ENCODE results near the gene DHRS4L2.
"Not testable (repeated sequence)": the region's sequence is repeated elsewhere in the genome, so short reads cannot be mapped to it uniquely, and the experiment has no call there.

The DHRS4L2 gene

DNA sequence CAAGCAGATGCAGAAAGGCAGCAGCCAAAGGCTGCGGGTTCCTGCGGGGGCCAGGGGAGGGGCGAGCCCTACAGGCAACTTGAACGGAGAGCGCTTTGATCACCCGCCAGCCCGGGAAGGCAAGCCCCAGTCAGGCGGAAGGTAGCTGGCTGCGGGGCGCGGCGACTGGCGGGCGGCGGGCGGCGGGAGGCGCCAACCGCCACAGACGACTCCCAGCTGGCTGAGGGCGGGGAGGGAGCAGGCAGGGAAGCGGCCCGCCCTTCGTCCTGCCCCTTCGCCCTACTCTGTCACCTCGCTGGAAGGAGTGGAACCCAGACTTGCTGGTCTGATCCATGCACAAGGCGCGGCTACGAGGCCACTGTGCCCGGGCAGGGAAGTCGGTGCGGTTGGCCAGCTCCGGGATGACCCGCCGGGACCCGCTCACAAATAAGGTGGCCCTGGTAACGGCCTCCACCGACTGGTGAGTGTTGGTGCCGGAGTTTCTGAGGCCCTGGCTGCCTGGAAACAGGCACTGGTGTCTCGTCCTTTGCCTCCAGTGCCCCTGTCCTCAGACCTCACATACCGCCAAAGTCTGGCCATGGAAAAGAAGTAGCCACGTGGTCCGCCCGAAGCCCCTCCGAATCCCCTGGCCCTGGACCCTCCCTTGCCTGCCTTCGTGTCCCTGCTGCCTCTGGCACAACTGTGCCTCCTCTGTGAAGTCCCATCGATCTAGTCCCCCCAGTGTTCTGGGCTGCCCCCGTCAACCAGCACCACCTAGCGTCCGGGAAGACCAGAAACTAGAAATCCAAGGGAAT lies 47.6 kb downstream of the DHRS4L2 start:
- H3K79me2 ChIP-seq (ENCODE audit: low read length) = no peaks in the 10 kb centered on the region
- H3K4me3 ChIP-seq (ENCODE audit: low read length) = peak overlapping the region; percentile 57
- H3K4me1 ChIP-seq (ENCODE audit: low read length) = no peaks in the 10 kb centered on the region
- no peaks in the 10 kb centered on the region for H3K27me3 ChIP-seq (replicated peaks; ENCODE audit: insufficient read depth, low read length)
- H3K9me3 ChIP-seq (replicated peaks; ENCODE audit: insufficient read depth, low read length) = no peaks in the 10 kb centered on the region
- peak; percentile 61 for DNase-seq
- peak overlapping the region; percentile 44; the same call in 1 of the 2 replicates for H3K9ac ChIP-seq (ENCODE audit: low read length)
- H3K9me2 ChIP-seq (replicated peaks; ENCODE audit: insufficient read depth, low read length) = no peaks in the 10 kb centered on the region
- no peaks in the 10 kb centered on the region for H3F3A ChIP-seq (ENCODE audit: insufficient read depth, low read length)
- no peaks in the 10 kb centered on the region for H4K20me1 ChIP-seq (ENCODE audit: insufficient read depth, low read length)
- H2AFZ ChIP-seq (ENCODE audit: low read length) = peak overlapping the region; percentile 65; the same call in 1 of the 2 replicates
- peak overlapping the region; percentile 57; the same call in 1 of the 2 replicates for H3K4me2 ChIP-seq (ENCODE audit: low read depth, low read length)
- no peak for TF ChIP-seq EZH2 (optimal IDR thresholded peaks at IDR 0.05; ENCODE audit: low read depth, low read length)
- TF ChIP-seq CTCF (IDR thresholded peaks at IDR 0.05; ENCODE audit: low read length) = peak; percentile 50
- no peak for TF ChIP-seq EZH2phosphoT487 (IDR thresholded peaks at IDR 0.05; ENCODE audit: low read length)
- H3K27ac ChIP-seq (ENCODE audit: low read length) = peak overlapping the region; percentile 35; the same call in 1 of the 2 replicates
- H3K36me3 ChIP-seq (replicated peaks; ENCODE audit: insufficient read depth, low read length) = no peaks in the 10 kb centered on the region

GRCh38 chr14:24036963-24037657 lies 48.4 kb downstream of the DHRS4L2 start:
- not testable (repeated sequence) for DNase-seq; H3K27me3 ChIP-seq (replicated peaks; ENCODE audit: insufficient read depth, low read length); H2AFZ ChIP-seq (ENCODE audit: low read length); H3K9me3 ChIP-seq (replicated peaks; ENCODE audit: insufficient read depth, low read length); H3K79me2 ChIP-seq (ENCODE audit: low read length); H3K36me3 ChIP-seq (replicated peaks; ENCODE audit: insufficient read depth, low read length); H3K9me2 ChIP-seq (replicated peaks; ENCODE audit: insufficient read depth, low read length); H3F3A ChIP-seq (ENCODE audit: insufficient read depth, low read length); H4K20me1 ChIP-seq (ENCODE audit: insufficient read depth, low read length); H3K4me1 ChIP-seq (ENCODE audit: low read length)
- Histone ChIP-seq H3K4me2 (ENCODE audit: low read depth, low read length) (peak overlapping the region; percentile 57; the same call in 1 of the 2 replicates), H3K27ac (ENCODE audit: low read length) (peak overlapping the region; percentile 35; the same call in 1 of the 2 replicates), H3K9ac (ENCODE audit: low read length) (peak overlapping the region; percentile 44; the same call in 1 of the 2 replicates), H3K4me3 (ENCODE audit: low read length) (peak overlapping the region; percentile 57; the same call in 1 of the 2 replicates)

DNA sequence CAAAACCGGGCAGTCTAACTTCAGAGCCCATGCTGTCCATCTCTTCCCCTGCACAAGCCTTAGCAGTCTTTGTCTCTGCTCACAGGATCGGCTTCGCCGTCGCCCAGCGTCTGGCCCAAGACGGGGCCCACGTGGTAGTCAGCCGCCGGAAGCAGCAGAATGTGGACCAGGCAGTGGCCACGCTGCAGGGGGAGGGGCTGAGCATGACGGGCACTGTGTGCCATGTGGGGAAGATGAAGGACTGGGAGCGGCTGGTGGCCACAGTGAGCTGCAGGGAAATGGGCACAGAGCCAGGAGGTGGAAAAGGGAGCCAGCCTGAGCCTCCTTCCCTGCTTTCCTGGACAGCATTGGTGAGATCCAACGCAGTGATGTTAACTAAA lies 48.9 kb downstream of the DHRS4L2 start:
- Histone ChIP-seq H3K36me3 (replicated peaks; ENCODE audit: insufficient read depth, low read length) (no peaks in the 10 kb centered on the region), H3F3A (ENCODE audit: insufficient read depth, low read length) (no peaks in the 10 kb centered on the region), H3K9me2 (replicated peaks; ENCODE audit: insufficient read depth, low read length) (no peaks in the 10 kb centered on the region), H4K20me1 (ENCODE audit: insufficient read depth, low read length) (no peaks in the 10 kb centered on the region), H3K79me2 (ENCODE audit: low read length) (no peaks in the 10 kb centered on the region), H3K4me3 (ENCODE audit: low read length) (no peak overlapping the region), H2AFZ (ENCODE audit: low read length) (no peak overlapping the region), H3K9me3 (replicated peaks; ENCODE audit: insufficient read depth, low read length) (no peaks in the 10 kb centered on the region), H3K27me3 (replicated peaks; ENCODE audit: insufficient read depth, low read length) (no peaks in the 10 kb centered on the region), H3K4me1 (ENCODE audit: low read length) (no peaks in the 10 kb centered on the region), H3K27ac (ENCODE audit: low read length) (no peak overlapping the region), H3K4me2 (ENCODE audit: low read depth, low read length) (no peak overlapping the region), H3K9ac (ENCODE audit: low read length) (no peak overlapping the region)
- DNase-seq = no peak
- TF ChIP-seq EZH2 (optimal IDR thresholded peaks at IDR 0.05; ENCODE audit: low read depth, low read length) (no peak), CTCF (IDR thresholded peaks at IDR 0.05; ENCODE audit: low read length) (no peak), EZH2phosphoT487 (IDR thresholded peaks at IDR 0.05; ENCODE audit: low read length) (no peak)

All from MM.1S (cell line).